ENCODE measurements around the gene MGST3.

DNA sequence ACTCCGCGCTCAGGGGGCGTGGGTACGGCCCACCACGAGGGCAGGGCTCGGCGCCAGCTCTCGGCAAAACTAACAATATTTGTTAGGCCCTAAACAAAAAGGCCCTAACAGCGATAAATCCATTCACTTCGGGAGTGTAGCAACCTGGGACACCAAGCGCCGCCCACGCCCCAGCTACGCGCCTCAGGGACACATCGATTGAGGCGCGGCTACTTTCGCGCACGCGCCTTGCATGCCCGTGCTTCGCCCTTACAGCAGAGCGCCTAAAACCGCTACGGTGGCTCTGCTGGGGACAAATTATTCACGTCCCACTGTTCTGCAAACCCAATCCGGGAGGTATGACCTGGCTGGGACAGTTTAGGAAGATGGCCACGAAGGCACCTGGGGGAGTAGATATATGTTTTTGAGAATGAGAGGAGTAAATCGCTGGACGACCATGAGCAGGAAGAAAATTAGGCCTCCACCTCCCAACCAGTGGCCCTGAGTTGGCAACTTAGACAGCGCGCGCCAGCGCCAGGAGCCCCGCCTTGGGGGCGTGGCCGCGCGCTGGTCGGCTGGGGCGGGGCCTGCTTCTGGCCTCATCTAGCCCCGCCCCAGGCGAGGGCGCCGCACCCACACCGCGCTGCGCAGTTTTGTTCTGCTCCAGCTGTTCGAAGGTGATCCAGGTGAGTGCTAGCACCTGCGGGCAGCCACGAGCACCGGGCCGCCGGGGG lies at the start of gene MGST3:
- no peak for TF ChIP-seq USF2 (IDR thresholded peaks at IDR 0.05; ENCODE audit: borderline replicate concordance, low read depth, low read length)
- TF ChIP-seq, protein P1, sequence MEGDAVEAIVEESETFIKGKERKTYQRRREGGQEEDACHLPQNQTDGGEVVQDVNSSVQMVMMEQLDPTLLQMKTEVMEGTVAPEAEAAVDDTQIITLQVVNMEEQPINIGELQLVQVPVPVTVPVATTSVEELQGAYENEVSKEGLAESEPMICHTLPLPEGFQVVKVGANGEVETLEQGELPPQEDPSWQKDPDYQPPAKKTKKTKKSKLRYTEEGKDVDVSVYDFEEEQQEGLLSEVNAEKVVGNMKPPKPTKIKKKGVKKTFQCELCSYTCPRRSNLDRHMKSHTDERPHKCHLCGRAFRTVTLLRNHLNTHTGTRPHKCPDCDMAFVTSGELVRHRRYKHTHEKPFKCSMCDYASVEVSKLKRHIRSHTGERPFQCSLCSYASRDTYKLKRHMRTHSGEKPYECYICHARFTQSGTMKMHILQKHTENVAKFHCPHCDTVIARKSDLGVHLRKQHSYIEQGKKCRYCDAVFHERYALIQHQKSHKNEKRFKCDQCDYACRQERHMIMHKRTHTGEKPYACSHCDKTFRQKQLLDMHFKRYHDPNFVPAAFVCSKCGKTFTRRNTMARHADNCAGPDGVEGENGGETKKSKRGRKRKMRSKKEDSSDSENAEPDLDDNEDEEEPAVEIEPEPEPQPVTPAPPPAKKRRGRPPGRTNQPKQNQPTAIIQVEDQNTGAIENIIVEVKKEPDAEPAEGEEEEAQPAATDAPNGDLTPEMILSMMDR (IDR thresholded peaks at IDR 0.05) = no peak
- TF ChIP-seq RXRA (IDR thresholded peaks at IDR 0.05; ENCODE audit: borderline replicate concordance, low read depth) = no peak
- TF ChIP-seq, protein P2, sequence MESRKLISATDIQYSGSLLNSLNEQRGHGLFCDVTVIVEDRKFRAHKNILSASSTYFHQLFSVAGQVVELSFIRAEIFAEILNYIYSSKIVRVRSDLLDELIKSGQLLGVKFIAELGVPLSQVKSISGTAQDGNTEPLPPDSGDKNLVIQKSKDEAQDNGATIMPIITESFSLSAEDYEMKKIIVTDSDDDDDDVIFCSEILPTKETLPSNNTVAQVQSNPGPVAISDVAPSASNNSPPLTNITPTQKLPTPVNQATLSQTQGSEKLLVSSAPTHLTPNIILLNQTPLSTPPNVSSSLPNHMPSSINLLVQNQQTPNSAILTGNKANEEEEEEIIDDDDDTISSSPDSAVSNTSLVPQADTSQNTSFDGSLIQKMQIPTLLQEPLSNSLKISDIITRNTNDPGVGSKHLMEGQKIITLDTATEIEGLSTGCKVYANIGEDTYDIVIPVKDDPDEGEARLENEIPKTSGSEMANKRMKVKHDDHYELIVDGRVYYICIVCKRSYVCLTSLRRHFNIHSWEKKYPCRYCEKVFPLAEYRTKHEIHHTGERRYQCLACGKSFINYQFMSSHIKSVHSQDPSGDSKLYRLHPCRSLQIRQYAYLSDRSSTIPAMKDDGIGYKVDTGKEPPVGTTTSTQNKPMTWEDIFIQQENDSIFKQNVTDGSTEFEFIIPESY (IDR thresholded peaks at IDR 0.05; ENCODE audit: borderline replicate concordance, low read depth) = no peak; the same call in 1 of the 2 replicates
- TF ChIP-seq SIN3A (IDR thresholded peaks at IDR 0.05; ENCODE audit: borderline replicate concordance, low read depth, low read length) = peak; percentile 10; the same call in 1 of the 2 replicates
- TF ChIP-seq, protein P3, sequence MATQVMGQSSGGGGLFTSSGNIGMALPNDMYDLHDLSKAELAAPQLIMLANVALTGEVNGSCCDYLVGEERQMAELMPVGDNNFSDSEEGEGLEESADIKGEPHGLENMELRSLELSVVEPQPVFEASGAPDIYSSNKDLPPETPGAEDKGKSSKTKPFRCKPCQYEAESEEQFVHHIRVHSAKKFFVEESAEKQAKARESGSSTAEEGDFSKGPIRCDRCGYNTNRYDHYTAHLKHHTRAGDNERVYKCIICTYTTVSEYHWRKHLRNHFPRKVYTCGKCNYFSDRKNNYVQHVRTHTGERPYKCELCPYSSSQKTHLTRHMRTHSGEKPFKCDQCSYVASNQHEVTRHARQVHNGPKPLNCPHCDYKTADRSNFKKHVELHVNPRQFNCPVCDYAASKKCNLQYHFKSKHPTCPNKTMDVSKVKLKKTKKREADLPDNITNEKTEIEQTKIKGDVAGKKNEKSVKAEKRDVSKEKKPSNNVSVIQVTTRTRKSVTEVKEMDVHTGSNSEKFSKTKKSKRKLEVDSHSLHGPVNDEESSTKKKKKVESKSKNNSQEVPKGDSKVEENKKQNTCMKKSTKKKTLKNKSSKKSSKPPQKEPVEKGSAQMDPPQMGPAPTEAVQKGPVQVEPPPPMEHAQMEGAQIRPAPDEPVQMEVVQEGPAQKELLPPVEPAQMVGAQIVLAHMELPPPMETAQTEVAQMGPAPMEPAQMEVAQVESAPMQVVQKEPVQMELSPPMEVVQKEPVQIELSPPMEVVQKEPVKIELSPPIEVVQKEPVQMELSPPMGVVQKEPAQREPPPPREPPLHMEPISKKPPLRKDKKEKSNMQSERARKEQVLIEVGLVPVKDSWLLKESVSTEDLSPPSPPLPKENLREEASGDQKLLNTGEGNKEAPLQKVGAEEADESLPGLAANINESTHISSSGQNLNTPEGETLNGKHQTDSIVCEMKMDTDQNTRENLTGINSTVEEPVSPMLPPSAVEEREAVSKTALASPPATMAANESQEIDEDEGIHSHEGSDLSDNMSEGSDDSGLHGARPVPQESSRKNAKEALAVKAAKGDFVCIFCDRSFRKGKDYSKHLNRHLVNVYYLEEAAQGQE (IDR thresholded peaks at IDR 0.05; ENCODE audit: low read depth, low read length) = 0 out of 2 replicates have a peak, but pooled peaks have one; percentile 56
- TF ChIP-seq, protein P4, sequence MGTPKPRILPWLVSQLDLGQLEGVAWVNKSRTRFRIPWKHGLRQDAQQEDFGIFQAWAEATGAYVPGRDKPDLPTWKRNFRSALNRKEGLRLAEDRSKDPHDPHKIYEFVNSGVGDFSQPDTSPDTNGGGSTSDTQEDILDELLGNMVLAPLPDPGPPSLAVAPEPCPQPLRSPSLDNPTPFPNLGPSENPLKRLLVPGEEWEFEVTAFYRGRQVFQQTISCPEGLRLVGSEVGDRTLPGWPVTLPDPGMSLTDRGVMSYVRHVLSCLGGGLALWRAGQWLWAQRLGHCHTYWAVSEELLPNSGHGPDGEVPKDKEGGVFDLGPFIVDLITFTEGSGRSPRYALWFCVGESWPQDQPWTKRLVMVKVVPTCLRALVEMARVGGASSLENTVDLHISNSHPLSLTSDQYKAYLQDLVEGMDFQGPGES (IDR thresholded peaks at IDR 0.05; ENCODE audit: low read depth, low read length) = no peak
- TF ChIP-seq GABPA (IDR thresholded peaks at IDR 0.05; ENCODE audit: low read depth) = no peak
